Liver (tissue), 3 donors: Measurements from ENCODE around the gene SMURF2.

Experiments used
- ATF3 ChIP-seq: IDR thresholded peaks from 2 replicates; pipeline ENCODE4 v1.6.1; 2016; ENCODE audit warnings: antibody characterized with exemption
- CTCF ChIP-seq: fragments of 150-350 bp; IDR thresholded peaks from 2 replicates; pipeline ENCODE4 v1.5.1; 2017; ENCODE audit warnings: improper control_type of control experiment, low read depth, low read length; ENCODE audit not compliant: missing input control
- EGR1 ChIP-seq, 2 donors: IDR thresholded peaks; 2 replicates each; pipeline ENCODE4 v1.6.1; 2016 to 2018; ENCODE audit warnings: antibody characterized with exemption in 2 of 2, low read depth in 2 of 2
- FOXA1 ChIP-seq: IDR thresholded peaks from 2 replicates; pipeline ENCODE4 v1.6.1; 2016; ENCODE audit warnings: antibody characterized with exemption
- HNF4G ChIP-seq: IDR thresholded peaks from 2 replicates; pipeline ENCODE4 v1.6.1; 2016; ENCODE audit warnings: antibody characterized with exemption
- MAX ChIP-seq: IDR thresholded peaks from 2 replicates; pipeline ENCODE4 v1.6.1; 2016; ENCODE audit warnings: antibody characterized with exemption
- RAD21 ChIP-seq, 2 donors: IDR thresholded peaks; 2 replicates each; pipeline ENCODE4 v1.6.1; 2016; ENCODE audit warnings: antibody characterized with exemption in 2 of 2, mild to moderate bottlenecking in 2 of 2
- REST ChIP-seq: IDR thresholded peaks from 2 replicates; pipeline ENCODE4 v1.6.1; 2016; ENCODE audit warnings: antibody characterized with exemption, mild to moderate bottlenecking
- SP1 ChIP-seq: IDR thresholded peaks from 2 replicates; pipeline ENCODE4 v1.6.1; 2018; ENCODE audit warnings: antibody characterized with exemption, mild to moderate bottlenecking
- TAF1 ChIP-seq: conservative IDR thresholded peaks from 2 replicates; pipeline ENCODE4 v1.6.1; 2016; ENCODE audit warnings: antibody characterized with exemption, mild to moderate bottlenecking
- YY1 ChIP-seq: IDR thresholded peaks from 2 replicates; pipeline ENCODE4 v1.6.1; 2016; ENCODE audit warnings: antibody characterized with exemption, mild to moderate bottlenecking
- ZBTB33 ChIP-seq: IDR thresholded peaks from 2 replicates; pipeline ENCODE4 v1.6.1; 2016; ENCODE audit warnings: antibody characterized with exemption
- donor health status: healthy.
- donor health status: healthy.

DNA sequence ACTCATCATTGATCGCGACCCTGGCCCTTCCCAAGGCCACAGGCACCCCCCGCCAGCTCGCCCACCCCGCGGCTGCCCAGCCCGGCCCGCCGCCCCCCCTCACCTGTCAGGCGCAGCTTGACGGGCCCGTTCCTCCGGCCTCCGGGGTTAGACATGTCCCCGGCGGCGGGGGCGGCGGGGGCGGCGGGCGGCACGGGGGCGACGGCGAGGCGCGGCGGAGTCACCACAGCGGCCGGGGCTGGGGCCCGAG lies 456 bp downstream of the SMURF2 start:
- TF ChIP-seq CTCF (no peak), TAF1 (no peak), YY1 (no peak), REST (no peak), RAD21 (IDR thresholded peaks at IDR 0.05) (no peak), MAX (no peak), SP1 (no peak), HNF4G (no peak), ZBTB33 (no peak), EGR1 (IDR thresholded peaks at IDR 0.05; ENCODE audit: low read depth in 2 of 2) (no peak), ATF3 (no peak), FOXA1 (no peak)
